AG10803 (cell line): ENCODE results near the gene WSB2.

Experiments used
- DNase-seq: peaks from one replicate; pipeline ENCODE4 v3.0.0; 2010; ENCODE audit warnings: low read depth
- H3K4me3 ChIP-seq: 2 replicates; pipeline ENCODE4 v1.5.1; 2011; ENCODE audit warnings: mild to moderate bottlenecking, low read length, control low read depth
- CTCF ChIP-seq: conservative IDR thresholded peaks from 2 replicates; pipeline ENCODE4 v1.5.1; 2011; ENCODE audit warnings: mild to moderate bottlenecking, low read length, control low read depth, inconsistent platforms

The WSB2 gene

GRCh38 chr12:118034429-118035189 lies 26.4 kb downstream of the WSB2 start:
- peak; percentile 80 for DNase-seq
- peak; percentile 67 for TF ChIP-seq CTCF

GRCh38 chr12:118033902-118034301 lies 27.1 kb downstream of the WSB2 start:
- peak overlapping the region; percentile 36 for H3K4me3 ChIP-seq
- peak; percentile 94 for DNase-seq

More at GRCh38 chr12:118034429-118035189, 26.4 kb downstream of the WSB2 start:
- peak overlapping the region; percentile 36 for H3K4me3 ChIP-seq

GRCh38 chr12:118033323-118033722 lies 27.7 kb downstream of the WSB2 start:
- no peak for TF ChIP-seq CTCF
- no peak for DNase-seq
- H3K4me3 ChIP-seq: 0 out of 2 replicates have a peak overlapping the region, but pooled peaks have one; percentile 2

More at GRCh38 chr12:118033902-118034301, 27.1 kb downstream of the WSB2 start:
- no peak for TF ChIP-seq CTCF

GRCh38 chr12:118032188-118032587 lies 28.8 kb downstream of the WSB2 start:
- no peak for TF ChIP-seq CTCF
- DNase-seq: no peak
- H3K4me3 ChIP-seq: no peak overlapping the region

- TF ChIP-seq CTCF: no peak
- no peak overlapping the region for H3K4me3 ChIP-seq
- no peak for DNase-seq
Observed at GRCh38 chr12:118029166-118029565, 31.8 kb downstream of the WSB2 start.

- TF ChIP-seq CTCF: no peak
- H3K4me3 ChIP-seq: no peak overlapping the region
- no peak for DNase-seq
Observed at GRCh38 chr12:118025168-118025567, 35.8 kb downstream of the WSB2 start.

- TF ChIP-seq CTCF: no peak
- H3K4me3 ChIP-seq: no peak overlapping the region
- no peak for DNase-seq
Observed at GRCh38 chr12:118023301-118023860, 37.6 kb downstream of the WSB2 start.
